GM12892 (cell line): ENCODE measurements around the gene EPHX1.

Source experiments
- POLR2A ChIP-seq: IDR thresholded peaks from 2 replicates; pipeline ENCODE4 v1.6.1; 2011; ENCODE audit warnings: low read depth, low read length, control low read depth
- POLR2AphosphoS5 ChIP-seq: IDR thresholded peaks from 2 replicates; pipeline ENCODE4 v1.6.1; 2011; ENCODE audit warnings: low read depth, low read length, control low read depth

GRCh38 chr1:225812488-225813213 lies 2.7 kb downstream of the EPHX1 start:
- TF ChIP-seq POLR2A = no peak
- TF ChIP-seq POLR2AphosphoS5 = no peak
